ENCODE measurements around the gene MRPL37.

MRPL37 gene

GRCh38 chr1:54241364-54241763 is 41.4 kb downstream of the MRPL37 start:
- H3K27me3 ChIP-seq (ENCODE audit: insufficient read depth, low read length, poor library complexity): no peaks in the 10 kb centered on the region
- no peak overlapping the region for H2AFZ ChIP-seq (ENCODE audit: low read depth, low read length)
- H3K4me1 ChIP-seq (ENCODE audit: insufficient read depth, low read length): no peaks in the 10 kb centered on the region
- ATAC-seq (ENCODE audit: insufficient read depth, low read depth) (no peak), DNase-seq (no peak)
- no peaks in the 10 kb centered on the region for H3K9me3 ChIP-seq (ENCODE audit: insufficient read depth, low read length, severe bottlenecking)
- no peak overlapping the region for H3K9ac ChIP-seq (ENCODE audit: low read depth, low read length)
- TF ChIP-seq EZH2 (IDR thresholded peaks at IDR 0.05; ENCODE audit: borderline replicate concordance, low read depth, low read length, severe bottlenecking) (no peak), CTCF (IDR thresholded peaks at IDR 0.05; ENCODE audit: borderline replicate concordance, extremely low read depth, low read length, poor library complexity, severe bottlenecking) (no peak)
- H4K20me1 ChIP-seq (ENCODE audit: insufficient read depth, low read length): peaks cover 5% of the 10 kb centered on the region
- no peak overlapping the region for H3K4me3 ChIP-seq (ENCODE audit: low read depth in 1 of 2, low read length in 2 of 2)
- no peaks in the 10 kb centered on the region for H3K79me2 ChIP-seq (ENCODE audit: insufficient read depth, low read length)
- no peak overlapping the region for H3K4me2 ChIP-seq (ENCODE audit: insufficient read depth, low read length)
- peaks cover 91% of the 10 kb centered on the region for H3K36me3 ChIP-seq (ENCODE audit: insufficient read depth, low read length)
- no peak overlapping the region for H3K27ac ChIP-seq (ENCODE audit: low read length)

- Histone ChIP-seq H3K79me2 (ENCODE audit: insufficient read depth, low read length) (no peaks in the 10 kb centered on the region), H3K4me2 (ENCODE audit: insufficient read depth, low read length) (no peak overlapping the region), H3K9ac (ENCODE audit: low read depth, low read length) (no peak overlapping the region), H3K27ac (ENCODE audit: low read length) (no peak overlapping the region), H3K27me3 (ENCODE audit: insufficient read depth, low read length, poor library complexity) (no peaks in the 10 kb centered on the region), H2AFZ (ENCODE audit: low read depth, low read length) (no peak overlapping the region), H3K4me3 (ENCODE audit: low read depth in 1 of 2, low read length in 2 of 2) (no peak overlapping the region), H3K36me3 (ENCODE audit: insufficient read depth, low read length) (peaks cover 91% of the 10 kb centered on the region), H4K20me1 (ENCODE audit: insufficient read depth, low read length) (peaks cover 13% of the 10 kb centered on the region), H3K9me3 (ENCODE audit: insufficient read depth, low read length, severe bottlenecking) (no peaks in the 10 kb centered on the region), H3K4me1 (ENCODE audit: insufficient read depth, low read length) (no peaks in the 10 kb centered on the region)
- no peak for DNase-seq
- TF ChIP-seq EZH2 (IDR thresholded peaks at IDR 0.05; ENCODE audit: borderline replicate concordance, low read depth, low read length, severe bottlenecking) (no peak), CTCF (IDR thresholded peaks at IDR 0.05; ENCODE audit: borderline replicate concordance, extremely low read depth, low read length, poor library complexity, severe bottlenecking) (no peak)
- ATAC-seq (ENCODE audit: insufficient read depth, low read depth): no peak
These were observed 43.1 kb downstream of the MRPL37 start for GRCh38 chr1:54243022-54243421.

- H3K36me3 ChIP-seq (ENCODE audit: insufficient read depth, low read length): peaks cover 88% of the 10 kb centered on the region
These were observed 44.7 kb downstream of the MRPL37 start for GRCh38 chr1:54244655-54245054.

More at GRCh38 chr1:54244655-54245054, 44.7 kb downstream of the MRPL37 start:
- Histone ChIP-seq H3K4me3 (ENCODE audit: low read depth in 1 of 2, low read length in 2 of 2) (no peak overlapping the region), H3K27me3 (ENCODE audit: insufficient read depth, low read length, poor library complexity) (no peaks in the 10 kb centered on the region), H2AFZ (ENCODE audit: low read depth, low read length) (no peak overlapping the region), H3K9ac (ENCODE audit: low read depth, low read length) (no peak overlapping the region), H3K9me3 (ENCODE audit: insufficient read depth, low read length, severe bottlenecking) (no peaks in the 10 kb centered on the region), H3K4me2 (ENCODE audit: insufficient read depth, low read length) (no peak overlapping the region), H3K79me2 (ENCODE audit: insufficient read depth, low read length) (peaks cover 3% of the 10 kb centered on the region; the same call in 1 of the 2 replicates), H3K27ac (ENCODE audit: low read length) (no peak overlapping the region), H4K20me1 (ENCODE audit: insufficient read depth, low read length) (peaks cover 13% of the 10 kb centered on the region), H3K4me1 (ENCODE audit: insufficient read depth, low read length) (no peaks in the 10 kb centered on the region)
- no peak for ATAC-seq (ENCODE audit: insufficient read depth, low read depth)
- no peak for DNase-seq
- TF ChIP-seq CTCF (IDR thresholded peaks at IDR 0.05; ENCODE audit: borderline replicate concordance, extremely low read depth, low read length, poor library complexity, severe bottlenecking) (no peak), EZH2 (IDR thresholded peaks at IDR 0.05; ENCODE audit: borderline replicate concordance, low read depth, low read length, severe bottlenecking) (no peak)
